Psoas muscle (tissue), 8 donors: ENCODE data around the gene KRTAP4-9. TPM values are rescaled to one million over a fixed set of nuclear protein-coding genes. Genes with fewer than 3 reads are reported as not detected.
"Not testable (repeated sequence)": the region's sequence is repeated elsewhere in the genome, so short reads cannot be mapped to it uniquely, and the experiment has no call there.

Experiments used
- ATAC-seq, 4 donors: fragments of 200-7000 bp; cut with Tn5 transposase; one replicate each; pipeline ENCODE4 v1.9.1; 2020; ENCODE audit warnings: moderate library complexity in 3 of 4, mild to moderate bottlenecking in 2 of 4
- DNase-seq, 2 donors: peaks; one replicate each; pipeline ENCODE4 v3.0.0-alpha.2; 2020
- H3K27ac ChIP-seq: fragments of 200-600 bp; one replicate; pipeline ENCODE4 v1.8.0; 2022
- H3K27me3 ChIP-seq, 3 donors: fragments of 200-600 bp in 1 of 3; one replicate each; pipeline versions ENCODE4 v1.6.1 to v1.8.0; 2013 to 2022; ENCODE audit warnings: low read length in 2 of 3, mild to moderate bottlenecking in 2 of 3, moderate library complexity in 1 of 3; ENCODE audit not compliant: insufficient read depth in 3 of 3
- H3K36me3 ChIP-seq, 2 donors: fragments of 200-600 bp in 1 of 2; one replicate each; pipeline versions ENCODE4 v1.6.1 to v1.8.0; 2013 to 2022; ENCODE audit warnings: low read depth in 1 of 2, mild to moderate bottlenecking in 1 of 2, moderate library complexity in 1 of 2; ENCODE audit not compliant: insufficient read depth in 1 of 2
- H3K4me1 ChIP-seq: fragments of 200-600 bp; one replicate; pipeline ENCODE4 v1.8.0; 2022
- H3K4me3 ChIP-seq: fragments of 200-600 bp; one replicate; pipeline ENCODE4 v1.8.0; 2022; ENCODE audit warnings: mild to moderate bottlenecking
- H3K9me3 ChIP-seq: fragments of 200-600 bp; one replicate; pipeline ENCODE4 v1.8.0; 2022
- CTCF ChIP-seq: fragments of 200-600 bp; IDR thresholded peaks from one replicate; pipeline ENCODE4 v1.8.0; 2022; ENCODE audit warnings: antibody characterized with exemption
- WGBS, 3 donors: extraction: QIAGEN DNeasy Blood & Tissue Kit; methylation state at CpG; one replicate each; pipeline versions ENCODE4 v1.1.6 to v1.1.7; 2013; 5-methylcytosine and 5-hydroxymethylcytosine counted together
- intact Hi-C, 2 donors: fragments of 100-400 bp; cut with DNase I; formaldehyde crosslinking; loops; one replicate each; pipeline versions ENCODE4 v1.11.0 to v1.14.2; 2022
- long read RNA-seq, 2 donors: library from polyadenylated mRNA; unstranded; transcript quantifications; one replicate each; pipeline ENCODE4 v2.0.0, GENCODE V29; 2021
- polyA plus RNA-seq, 3 donors: library from polyadenylated mRNA; stranded (reverse); fragments of 200-250 nt; gene quantifications; one replicate each; pipeline ENCODE4 v1.2.3, GENCODE V29; 2013
- total RNA-seq, 4 donors: library from RNA; stranded (reverse); fragmentation: NEBNext Ultra II Directional in 2 of 4; extraction: Animal tissue kit (Norgen Biotek cat#: 25700) in 2 of 4; gene quantifications; one replicate each; pipeline versions ENCODE4 v1.2.1 to v1.2.4, GENCODE V29; 2021 to 2023
- donor health status: healthy with polysubstance abuse.
- donor health status: DM: no; HTN: no; CAD: no; lungs with moderate emphysema.
- donor health status: Bipolar disorder and iron deficiency.
- donor health status: healthy.
- donor health status: DM: yes; HTN: yes; CAD: no.
- donor health status: DM: no; HTN: no; CAD: no.
- donor health status: DM: no; HTN: no; CAD: no.
- donor health status: DM: yes; HTN: yes; CAD: no.

The KRTAP4-9 gene
- total RNA-seq (not detected), polyA plus RNA-seq (not detected)
- long read RNA-seq, donor 1, result 0 reads
- long read RNA-seq, donor 2, result 0 reads

- DNase-seq, intact Hi-C loops, H3K27ac ChIP-seq, H3K4me3 ChIP-seq, ATAC-seq, H3K4me1 ChIP-seq, H3K36me3 ChIP-seq, H3K9me3 ChIP-seq: not testable (repeated sequence)
- peaks cover 0 to 19% (median 0%) of the 10 kb centered on the region in 3 donors for H3K27me3 ChIP-seq
- 50 to 60% (median 58%) methylated on average over 5 to 10 of the region's 10 CpGs for WGBS, 3 donors
Measured at GRCh38 chr17:41105347-41105746, at the start of gene KRTAP4-9. TSS of gene KRTAP4-9 (plus strand) at chr17:41105389. CDS start at chr17:41105389, 0 bp downstream.

- Histone ChIP-seq H3K9me3 (peaks cover 9% of the 10 kb centered on the region), H3K36me3 (no peaks in the 10 kb centered on the region), H3K4me3 (no peak overlapping the region), H3K4me1 (no peaks in the 10 kb centered on the region), H3K27ac (no peak overlapping the region), H3K27me3 (peaks cover 0 to 53% (median 0%) of the 10 kb centered on the region in 3 donors)
- no peak for TF ChIP-seq CTCF
- intact Hi-C loops, result no loop called here
- ATAC-seq, result no peak
- DNase-seq, result no peak
- WGBS, 3 donors, result 90 to 97% (median 92%) methylated on average over 1 of the region's 1 CpG
Measured at GRCh38 chr17:41057547-41057946, 47.6 kb upstream of the KRTAP4-9 start.

DNA sequence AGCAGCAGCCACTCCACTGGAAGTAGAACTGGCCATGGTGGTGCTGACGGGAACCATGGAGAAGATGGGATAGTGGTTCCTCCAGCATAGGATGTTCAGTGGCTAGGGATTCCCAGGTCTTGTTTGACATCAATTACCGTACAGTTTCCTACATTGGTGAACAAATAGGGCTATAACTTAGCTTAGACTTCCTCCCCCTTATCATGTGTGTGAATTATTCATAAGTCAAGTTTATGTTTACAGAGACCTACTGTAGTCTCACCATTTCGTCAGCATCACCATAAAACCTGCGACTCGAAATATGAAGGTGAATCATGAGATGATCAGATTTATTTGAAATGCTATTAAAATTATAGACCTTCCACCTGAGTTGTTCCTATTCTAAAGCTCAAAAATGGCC, 46.4 kb upstream of the KRTAP4-9 start:
- H3K4me1 ChIP-seq, result no peaks in the 10 kb centered on the region
- H3K36me3 ChIP-seq, result no peaks in the 10 kb centered on the region
- H3K4me3 ChIP-seq, result no peak overlapping the region
- 88 to 91% (median 89%) methylated on average over 5 of the region's 5 CpGs for WGBS, 3 donors
- TF ChIP-seq CTCF, result no peak
- intact Hi-C loops, result no loop called here
- H3K9me3 ChIP-seq, result peaks cover 4% of the 10 kb centered on the region
- no peak overlapping the region for H3K27ac ChIP-seq
- peaks cover 0 to 47% (median 0%) of the 10 kb centered on the region in 3 donors for H3K27me3 ChIP-seq
- ATAC-seq (no peak), DNase-seq (no peak)

DNA sequence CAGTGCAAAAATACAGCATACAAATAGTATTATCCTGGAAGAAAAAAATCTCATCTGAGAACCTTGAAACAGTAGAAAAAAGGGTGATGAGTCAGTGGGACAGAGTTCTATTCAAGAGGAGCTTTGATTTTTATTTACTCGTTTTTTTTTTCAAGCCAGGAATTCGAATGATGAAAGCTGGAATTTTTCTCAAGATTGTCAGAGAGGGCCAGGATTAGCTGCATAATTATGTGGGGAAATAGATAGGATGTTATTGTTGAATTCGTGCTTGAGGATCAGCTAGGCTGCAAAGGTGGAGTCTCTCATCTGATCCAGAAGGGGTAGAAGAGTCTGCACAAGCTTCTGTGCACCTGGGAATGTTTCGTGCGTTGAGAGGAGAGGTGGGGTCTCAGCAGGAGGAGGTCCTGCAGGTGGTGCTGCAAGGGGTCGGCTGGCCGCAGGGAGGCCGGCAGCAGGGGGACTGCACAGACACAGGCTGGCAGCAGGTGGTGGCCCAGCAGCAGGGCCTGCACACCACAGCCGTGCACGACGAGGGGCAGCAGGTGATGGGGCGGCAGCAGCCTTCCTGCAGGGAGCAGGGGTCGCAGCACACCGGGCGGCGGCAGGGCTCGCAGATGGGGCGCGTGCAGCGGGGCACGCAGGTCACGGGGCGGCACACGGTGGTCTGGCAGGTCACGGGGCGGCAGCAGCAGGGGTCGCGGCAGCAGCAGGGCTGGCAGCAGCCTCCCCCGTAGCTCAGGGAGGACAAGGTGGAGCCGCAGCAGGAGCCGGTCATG, 45.7 kb upstream of the KRTAP4-9 start:
- H3K9me3 ChIP-seq, intact Hi-C loops, H3K36me3 ChIP-seq, H3K27ac ChIP-seq, DNase-seq, H3K4me1 ChIP-seq, ATAC-seq, H3K4me3 ChIP-seq: not testable (repeated sequence)
- WGBS, 3 donors, result 26 to 34% (median 29%) methylated on average over 10 of the region's 31 CpGs
- peaks cover 0 to 47% (median 0%) of the 10 kb centered on the region in 3 donors for H3K27me3 ChIP-seq

- no peaks in the 10 kb centered on the region for H3K4me1 ChIP-seq
- DNase-seq (no peak), ATAC-seq (no peak)
- no peak within 1 kb of the TSS for H3K27ac ChIP-seq
- H3K27me3 ChIP-seq, result peaks cover 0 to 47% (median 1%) of the 10 kb centered on the region in 3 donors
- H3K9me3 ChIP-seq, result peaks cover 4% of the 10 kb centered on the region
- H3K4me3 ChIP-seq, result no peak within 1 kb of the TSS
- no peaks in the 10 kb centered on the region for H3K36me3 ChIP-seq
- intact Hi-C loops, result no loop called here
- 52 to 55% (median 55%) methylated on average over 6 of the region's 6 CpGs for WGBS, 3 donors
- no peak for TF ChIP-seq CTCF
Measured at GRCh38 chr17:41060052-41060604, 45.1 kb upstream of the KRTAP4-9 start, which contains the start of gene KRTAP2-3. TSS of gene KRTAP2-3 (minus strand) at chr17:41060114. CDS start at chr17:41060050, 64 bp downstream.
